ENCODE measurements around the gene MAT2B.
A peak's percentile ranks its signal among the peaks of the same experiment; 100 is the strongest.
"Not testable (repeated sequence)": the region's sequence is repeated elsewhere in the genome, so short reads cannot be mapped to it uniquely, and the experiment has no call there.

The MAT2B gene

DNA sequence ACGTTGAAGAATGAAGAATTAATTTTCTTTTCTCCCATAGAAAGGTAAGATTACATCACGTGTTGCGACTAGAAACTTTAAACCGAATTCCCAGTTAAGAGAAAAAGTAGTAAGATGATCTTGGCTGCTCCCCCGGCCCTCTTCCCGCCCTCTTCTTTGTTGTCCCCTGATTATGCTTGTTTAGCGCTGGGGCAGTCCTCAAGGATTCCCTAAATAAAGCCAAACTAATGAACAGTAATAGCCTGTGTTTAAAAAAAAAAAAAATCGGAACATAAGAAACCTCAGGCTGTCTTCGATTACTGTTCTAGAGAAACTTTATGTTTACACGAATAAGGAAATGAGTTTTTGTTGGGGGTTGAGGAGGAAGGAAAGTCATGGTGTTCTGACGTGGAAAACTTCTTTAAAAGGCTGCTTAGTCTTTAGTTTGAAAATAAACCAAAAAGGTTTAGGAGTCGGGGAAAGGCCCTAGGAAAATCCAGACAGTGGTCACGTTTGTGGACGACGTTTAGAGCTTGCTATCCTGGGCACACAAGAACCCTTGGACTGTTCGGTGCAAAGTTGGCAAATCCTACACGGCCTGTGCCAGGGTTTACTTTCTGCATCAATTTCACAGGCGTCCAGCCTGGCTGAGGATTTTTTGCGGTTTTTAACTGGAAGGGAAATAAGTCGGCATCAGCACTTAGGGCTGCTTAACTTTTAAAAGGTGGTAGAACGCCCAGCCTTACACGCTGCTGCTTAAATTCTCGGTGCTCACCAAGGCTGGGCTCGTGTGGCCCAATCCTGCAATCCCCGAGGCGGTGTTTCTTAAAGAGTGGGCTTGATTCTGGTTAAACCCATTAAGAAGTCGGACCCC is 1.1 kb upstream of the MAT2B start:
- DNase-seq = peak; percentile 86

DNA sequence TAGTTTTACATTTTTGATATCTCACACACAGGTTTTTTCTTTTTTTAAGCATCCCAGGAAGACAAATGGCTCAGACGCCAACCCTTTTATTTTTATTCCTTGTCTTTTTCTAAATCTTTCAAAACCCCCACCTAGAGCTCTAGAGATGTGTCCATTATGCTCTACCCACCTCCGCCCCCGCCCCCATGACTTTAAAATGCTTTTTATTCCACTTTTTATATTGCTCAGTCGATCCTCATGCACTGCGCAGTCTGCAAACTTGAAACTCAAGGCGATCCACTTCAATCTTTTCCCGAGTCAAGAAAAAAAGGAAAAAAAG is 411 bp upstream of the MAT2B start:
- no peak for DNase-seq

DNA sequence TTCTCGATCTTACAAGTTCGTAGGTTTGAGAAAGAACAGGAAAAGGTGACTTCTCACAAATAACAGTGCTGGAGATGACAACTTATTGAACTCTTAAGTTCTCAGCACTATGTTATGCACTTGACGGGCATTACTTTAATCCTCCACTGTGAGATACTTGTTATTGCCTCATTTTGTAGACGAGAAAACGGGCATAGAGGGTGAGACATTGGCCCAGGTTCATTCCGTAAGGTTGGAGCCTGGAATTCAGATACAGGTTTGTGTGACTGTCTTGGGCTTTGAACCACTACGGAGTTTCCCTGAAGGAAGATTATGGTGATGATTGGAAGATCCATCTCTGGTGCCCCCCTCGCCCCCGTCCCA is 657 bp downstream of the MAT2B start:
- DNase-seq = no peak

DNA sequence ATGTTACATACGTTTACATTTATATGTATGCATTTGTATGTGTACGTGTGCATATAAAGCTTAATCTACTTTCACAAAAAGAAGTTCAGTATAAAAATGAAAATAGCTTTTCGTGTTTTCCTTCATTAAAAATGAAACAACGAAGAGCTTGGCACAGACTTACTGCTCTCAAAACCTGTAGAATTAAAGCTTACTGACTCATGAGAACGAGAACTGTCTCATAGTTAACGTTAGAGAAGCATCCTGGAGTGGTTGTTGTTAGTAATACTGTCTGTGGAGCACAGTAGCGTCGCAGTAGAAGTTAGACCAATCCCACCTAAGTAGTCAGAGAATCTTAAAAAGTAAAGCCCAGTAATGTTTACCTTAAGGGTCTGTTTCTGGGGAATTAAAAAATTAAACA is 1.3 kb downstream of the MAT2B start:
- DNase-seq = peak; percentile 21

DNA sequence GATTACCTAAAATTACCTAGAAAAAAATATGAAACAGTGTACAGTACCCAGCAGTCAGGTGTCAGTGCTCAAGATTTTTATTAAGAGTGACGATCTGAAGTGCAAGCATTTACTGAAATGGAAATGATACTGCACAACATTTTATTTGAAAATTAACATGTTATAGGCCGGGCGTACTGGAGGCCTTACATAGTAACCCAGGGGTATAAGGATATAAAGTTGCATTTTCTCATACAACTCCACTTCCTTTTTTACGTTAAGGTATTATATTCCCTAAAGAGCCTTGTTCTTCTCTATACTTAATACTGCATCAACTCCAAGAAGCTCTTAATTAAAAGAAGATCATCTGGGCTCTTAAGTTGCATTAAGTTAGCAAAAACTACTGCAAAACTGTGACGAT is 3.3 kb downstream of the MAT2B start:
- DNase-seq = no peak

DNA sequence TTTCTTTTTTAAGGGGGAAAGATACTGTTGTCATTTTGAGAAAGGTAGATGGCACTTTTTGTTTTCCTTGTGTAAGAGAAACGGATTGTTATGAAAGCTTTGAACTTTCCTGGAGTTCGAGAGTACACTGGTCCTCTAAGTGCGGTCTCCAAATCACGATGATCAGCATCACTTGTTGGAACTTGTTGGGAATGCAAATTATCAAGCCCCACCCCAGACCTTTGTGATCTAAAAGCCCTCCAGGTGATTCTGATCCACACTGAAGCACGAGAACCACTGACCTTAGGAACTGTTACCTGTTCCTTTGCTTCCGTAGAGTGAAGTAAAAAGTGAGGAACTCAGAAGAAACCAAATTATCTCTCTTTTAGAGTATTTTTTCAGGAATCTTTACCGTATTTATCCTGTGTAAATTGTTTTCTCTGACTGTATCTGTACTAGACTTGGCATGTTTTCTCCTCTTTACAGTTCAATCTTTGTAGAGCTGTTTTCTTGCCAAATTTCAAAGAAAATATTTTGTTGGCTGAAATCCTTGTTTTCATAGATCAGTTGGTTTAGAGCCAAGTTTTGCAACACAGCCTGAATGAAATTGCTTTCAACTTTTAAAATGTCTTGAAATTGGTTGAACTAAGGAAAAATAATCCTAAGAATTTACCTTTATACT is 4.0 kb downstream of the MAT2B start:
- peak; percentile 70 for DNase-seq

DNA sequence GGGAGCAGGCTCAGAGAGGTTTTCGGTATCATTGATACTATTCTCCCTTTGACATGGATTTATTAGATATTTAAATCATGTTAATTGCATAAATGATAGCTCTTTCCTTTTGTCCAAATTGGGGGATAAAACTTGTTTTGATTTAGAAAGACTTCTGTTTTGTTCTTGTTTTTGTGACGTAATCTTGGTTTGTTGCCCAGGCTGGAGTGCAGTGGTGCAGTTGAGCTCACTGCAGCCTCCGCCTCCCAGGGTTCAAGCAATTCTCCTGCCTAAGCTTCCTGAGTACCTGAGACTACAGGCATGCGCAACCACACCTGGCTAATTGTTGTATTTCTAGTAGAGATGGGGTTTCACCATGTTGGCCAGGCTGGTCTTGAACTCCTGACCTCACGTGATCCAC is 7.1 kb downstream of the MAT2B start:
- no peak for DNase-seq

DNA sequence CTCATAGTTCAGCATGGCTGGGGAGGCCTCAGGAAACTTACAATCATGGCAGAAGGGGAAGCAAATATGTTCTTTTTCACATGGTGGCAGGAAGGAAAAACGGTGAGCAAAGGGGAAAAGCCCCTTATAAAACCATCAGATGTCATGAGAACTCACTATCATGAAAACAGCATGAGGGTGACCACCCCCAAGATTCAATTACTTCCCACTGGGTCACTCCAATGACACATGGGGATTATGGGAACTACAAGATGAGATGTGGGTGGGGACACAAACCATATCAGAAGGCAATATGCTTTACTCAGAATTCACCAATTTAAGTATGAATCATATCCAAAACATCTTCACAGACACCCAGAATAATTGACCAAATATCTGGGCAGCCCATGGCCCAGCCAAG is 19.7 kb downstream of the MAT2B start:
- DNase-seq = no peak

DNA sequence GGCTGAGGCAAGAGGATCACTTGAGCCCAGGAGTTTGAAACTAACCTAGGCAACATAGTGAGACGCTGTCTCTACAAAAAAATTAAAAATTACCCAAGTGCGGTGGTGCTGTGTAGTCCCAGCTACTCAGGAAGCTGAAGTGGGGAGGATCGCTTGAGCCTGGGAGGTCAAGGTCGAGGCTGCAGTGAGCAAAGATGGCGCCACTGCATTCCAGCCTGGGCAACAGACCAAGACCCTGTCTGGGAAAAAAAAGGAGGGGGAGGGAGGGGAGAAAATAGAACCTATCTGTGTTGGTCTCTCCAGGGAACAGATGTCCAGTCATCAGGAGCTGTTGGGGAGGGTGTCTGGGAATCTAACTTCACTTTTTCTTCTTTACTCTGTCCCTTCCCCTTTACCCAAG is 24.3 kb downstream of the MAT2B start:
- no peak for DNase-seq

DNA sequence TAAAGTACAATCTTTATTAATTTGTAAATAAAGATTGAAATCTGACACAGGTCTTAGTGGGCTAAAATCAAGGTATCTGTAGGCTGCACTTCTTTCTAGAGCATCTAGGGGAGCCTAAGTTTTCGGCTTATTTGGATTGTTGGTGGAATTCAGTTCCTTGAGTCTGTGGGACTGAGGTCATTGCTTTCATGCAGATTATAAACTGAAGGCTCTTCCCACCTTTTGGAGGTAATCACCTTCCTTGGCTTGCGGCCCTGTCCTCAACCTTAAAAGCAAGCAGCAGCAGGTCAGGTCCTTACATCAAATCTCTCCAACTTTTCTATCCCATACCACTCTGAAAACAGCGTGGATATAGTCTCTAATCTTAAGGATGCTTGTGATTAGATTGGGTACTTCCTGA is 25.9 kb downstream of the MAT2B start:
- no peak for DNase-seq

DNA sequence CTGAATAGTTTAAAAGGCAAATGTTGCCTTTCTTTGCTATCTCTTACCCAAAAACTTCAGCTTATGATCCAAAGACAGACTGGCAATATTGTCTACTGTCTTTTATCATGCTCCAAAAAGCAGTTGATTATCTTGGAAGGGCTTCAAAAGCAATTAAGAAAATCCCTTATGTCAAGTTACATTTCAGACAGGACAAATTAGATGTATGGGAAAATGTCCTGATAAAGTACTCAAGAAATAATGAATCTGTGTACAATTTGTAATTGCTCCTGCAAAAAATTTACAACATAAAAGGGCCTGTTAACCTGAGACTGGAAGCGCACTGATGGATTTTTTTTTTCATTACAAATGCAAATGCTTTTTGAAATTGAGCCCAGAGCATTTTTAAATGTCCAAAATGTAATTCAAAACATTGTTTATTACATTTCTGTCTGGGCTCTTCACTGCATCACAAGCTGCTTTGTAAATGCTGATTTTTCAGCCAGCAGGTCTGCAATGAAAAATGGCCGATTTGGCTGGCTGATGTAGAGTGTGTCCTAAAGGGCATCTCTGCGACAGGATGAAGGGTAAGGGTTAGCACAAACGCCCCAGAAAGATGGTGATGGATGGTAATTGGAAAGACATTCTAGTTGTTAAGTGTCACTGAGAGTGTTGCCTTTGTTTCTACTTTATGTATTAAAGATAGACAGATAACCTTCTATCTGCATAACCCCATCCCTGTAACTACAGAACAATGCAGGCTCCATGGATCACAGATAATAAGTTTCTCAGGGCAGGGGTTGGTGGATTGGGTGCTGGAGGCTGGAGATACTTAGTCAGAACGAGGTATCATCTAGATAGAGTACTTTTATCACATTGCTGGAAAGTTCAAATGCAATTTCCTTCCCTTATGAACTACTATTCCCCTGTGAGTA is 27.0 kb downstream of the MAT2B start:
- peak; percentile 15 for DNase-seq

DNA sequence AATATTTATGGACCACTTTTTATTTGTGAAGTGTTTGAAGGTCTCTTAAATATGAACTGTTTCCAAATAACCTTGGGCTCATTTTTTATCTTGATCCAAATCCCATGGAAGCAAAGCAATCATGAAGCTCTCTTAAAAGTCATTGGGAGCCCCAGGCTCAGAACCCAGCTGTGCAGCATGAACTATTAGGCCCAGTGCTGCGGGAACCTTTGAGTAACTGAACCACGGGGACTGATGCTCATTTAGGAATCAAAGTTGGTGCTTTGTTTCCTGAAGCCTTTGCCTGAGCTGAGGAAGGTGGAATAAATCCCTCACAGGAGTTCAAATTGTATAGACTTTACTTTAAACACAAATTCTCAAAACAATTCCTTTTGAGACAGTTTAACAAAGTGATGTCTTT is 27.8 kb downstream of the MAT2B start:
- DNase-seq = peak; percentile 16

DNA sequence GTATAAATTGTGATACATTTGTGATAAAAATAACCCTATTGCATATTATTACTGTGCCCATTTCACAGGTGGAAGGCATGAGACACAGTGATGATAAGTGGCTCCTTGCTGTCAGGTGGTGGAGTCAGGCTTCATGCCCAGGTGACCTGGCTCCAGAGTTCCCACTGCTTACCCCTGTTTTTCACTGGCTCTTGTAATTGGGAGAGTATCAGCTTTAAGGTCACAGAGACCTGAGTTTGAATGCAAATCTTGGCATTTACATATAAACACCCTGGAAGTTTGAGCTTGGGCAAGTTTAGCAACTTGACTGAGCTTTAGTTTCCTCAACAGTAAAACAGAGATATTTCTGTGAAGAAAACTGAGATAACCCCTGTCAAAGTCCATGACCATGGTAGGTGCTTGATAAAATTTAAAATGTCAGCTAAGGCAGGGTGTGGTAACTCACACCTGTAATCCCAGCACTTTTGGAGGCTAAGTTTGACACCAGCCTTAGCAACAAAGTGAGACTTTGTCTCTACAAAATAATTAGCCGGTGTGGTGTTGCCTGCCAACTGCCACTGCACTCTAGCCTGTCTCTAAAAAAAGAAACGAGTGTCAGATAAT is 29.2 kb downstream of the MAT2B start:
- no peak for DNase-seq

DNA sequence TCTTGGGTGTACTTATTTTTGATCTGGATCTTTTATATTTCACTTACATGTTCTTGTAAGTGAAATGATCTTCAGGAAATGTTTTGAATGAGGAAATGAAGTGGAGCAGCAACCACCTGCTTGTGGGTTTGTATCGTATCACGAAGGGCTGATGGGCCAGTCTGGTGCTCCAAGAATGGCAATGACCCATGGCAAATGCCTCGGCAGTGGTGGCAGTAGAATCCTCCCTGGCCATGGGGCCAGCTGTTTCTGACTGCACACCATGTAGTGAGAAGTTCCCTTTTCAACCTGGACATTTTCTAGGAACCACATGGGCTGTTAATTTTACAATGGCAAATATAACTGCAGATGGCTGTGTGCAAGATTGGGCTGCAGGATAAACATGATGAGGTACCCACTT is 29.9 kb downstream of the MAT2B start:
- DNase-seq = no peak

DNA sequence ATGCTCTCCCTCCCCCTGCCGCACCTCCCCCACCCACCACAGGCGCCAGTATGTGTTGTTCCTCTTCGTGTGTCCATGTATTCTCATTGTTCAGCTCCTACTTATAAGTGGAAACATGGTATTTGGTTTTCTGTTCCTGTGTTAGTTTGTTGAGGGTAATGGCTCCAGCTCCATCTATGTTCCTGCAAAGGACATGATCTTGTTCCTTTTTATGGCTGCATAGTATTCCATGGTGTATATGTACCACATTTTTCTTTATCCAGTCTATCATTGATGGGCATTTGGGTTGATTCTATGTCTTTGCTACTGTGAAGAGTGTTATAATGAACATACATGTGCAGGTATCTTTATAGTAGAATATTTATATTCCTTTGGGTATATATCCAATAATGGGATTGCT is 31.0 kb downstream of the MAT2B start:
- DNase-seq = not testable (repeated sequence)

DNA sequence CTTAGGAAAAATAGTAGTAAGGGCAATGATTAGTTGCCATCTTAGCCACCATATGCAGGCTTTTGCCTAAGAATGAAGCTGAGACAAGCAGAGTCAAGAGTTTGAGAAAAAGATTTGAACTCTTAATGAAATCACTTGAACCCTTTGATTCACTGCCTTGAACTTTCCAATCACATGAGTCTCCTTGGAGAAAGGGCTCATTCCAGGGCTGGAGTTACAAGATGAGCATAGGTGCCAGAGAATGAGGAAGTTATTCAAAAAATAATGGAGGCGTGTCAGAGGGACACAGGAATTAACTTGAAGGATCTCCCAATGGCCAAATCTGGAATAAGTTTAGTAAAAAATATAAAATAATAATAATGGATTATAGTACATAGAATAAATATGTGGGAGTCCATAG is 35.3 kb downstream of the MAT2B start:
- no peak for DNase-seq

DNA sequence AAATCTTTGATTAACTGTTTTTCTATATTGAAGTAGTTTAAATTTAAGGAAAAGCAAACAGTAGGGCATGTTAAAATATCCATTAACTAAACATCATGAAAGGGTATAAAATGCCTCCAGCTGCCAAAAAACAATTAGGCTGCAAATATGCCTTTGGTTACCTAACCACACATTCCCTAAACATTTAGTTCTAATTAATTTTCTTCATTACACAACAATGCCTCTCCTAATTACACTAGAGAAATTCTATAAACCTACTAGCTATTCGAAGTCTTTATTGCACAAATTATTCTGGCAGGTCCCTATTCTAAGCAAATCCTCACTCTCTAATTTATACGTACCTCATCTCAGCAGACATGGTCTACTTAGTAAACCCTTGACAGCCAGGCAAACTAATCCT is 37.4 kb downstream of the MAT2B start:
- DNase-seq = no peak

DNA sequence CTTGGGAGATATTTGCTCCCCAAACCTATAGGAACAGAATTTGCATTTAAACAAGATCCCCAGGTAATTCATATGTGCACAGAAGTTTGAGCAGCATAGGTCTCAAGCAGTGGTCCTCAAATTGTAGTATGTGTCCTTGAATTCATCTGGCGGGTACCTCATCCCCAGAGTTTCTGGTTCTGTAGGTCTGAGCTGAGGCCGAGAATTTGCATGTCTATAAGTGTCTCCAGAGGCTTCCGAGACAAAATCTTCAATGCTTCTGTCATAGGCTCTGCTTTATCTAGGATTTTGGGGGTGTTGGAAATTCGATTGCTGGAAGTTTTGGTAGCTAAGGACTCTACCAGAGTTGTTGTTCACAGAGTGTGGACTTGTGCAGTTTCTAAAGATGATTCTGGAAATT is 38.6 kb downstream of the MAT2B start:
- no peak for DNase-seq

DNA sequence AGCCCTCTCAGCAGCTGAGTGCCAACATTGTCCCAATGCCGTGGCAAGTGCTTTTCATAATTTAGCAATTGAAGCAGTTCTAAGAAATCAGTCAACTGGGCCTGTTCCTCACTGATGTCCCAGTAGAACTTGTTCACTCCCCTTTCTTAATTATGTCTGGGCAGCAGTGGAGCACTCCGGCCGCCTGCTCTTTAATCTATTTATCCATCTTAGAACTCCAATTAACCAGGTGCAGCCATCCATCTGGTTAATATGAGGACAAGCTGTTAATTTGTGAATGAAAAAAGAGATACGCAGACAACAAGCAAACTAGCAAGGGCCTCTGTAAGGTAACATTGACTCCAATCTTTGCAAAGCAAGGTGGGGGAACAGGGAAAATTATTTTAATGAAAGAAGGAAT is 39.4 kb downstream of the MAT2B start:
- no peak for DNase-seq

DNA sequence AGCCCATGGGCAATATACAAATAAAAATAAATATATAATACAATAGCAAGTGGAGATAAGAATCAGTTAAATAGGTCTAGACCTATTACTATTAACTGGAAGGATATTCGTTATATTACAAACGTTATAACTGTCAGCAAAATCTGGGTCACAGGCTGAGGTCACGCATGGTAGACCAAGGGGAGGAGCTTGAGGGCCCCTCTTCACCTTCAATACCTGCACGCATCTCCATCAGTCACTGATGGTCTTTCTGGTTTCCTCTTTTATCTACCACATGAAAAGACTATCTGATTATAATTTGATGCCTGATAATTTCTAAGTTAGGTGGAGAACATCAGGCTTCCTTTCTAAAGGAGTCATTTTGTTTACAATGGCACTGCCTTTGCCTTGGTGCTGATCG is 43.2 kb downstream of the MAT2B start:
- DNase-seq = no peak

DNA sequence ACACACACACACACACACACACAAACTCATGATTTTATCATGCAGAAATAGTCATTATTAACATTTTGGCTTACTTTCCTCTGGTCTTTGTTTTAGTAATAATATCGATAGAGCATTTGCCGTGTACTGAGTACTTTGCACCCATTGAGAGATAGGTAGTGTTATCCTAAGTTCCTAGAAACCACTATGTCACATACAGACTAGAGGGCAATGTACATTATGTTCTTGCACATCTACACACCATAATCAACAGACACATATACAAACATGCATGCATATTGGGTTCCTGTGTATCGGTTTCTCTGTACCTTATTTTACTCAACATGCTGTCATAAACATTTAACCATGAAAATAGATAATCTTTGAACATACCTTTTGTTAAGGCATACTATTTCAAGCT is 45.7 kb downstream of the MAT2B start:
- DNase-seq = no peak

DNA sequence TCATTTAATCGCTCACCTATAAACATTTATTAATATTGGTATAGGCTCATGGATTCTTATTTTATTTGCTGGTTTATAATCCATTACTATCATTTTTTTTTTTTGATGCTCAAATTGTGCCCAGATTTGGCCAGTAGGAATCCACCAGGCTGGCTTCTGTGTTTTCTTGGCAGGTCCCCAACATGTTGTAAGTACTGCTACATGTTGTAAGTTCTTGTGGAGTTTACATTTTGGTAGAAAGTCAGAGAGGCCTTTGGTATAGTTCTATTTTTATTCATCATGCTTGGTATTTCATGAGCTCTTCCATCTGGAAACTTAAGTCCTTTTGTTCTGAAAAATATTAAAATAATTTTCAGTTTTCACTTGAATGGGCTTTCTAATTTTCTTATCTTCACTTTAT is 47.1 kb downstream of the MAT2B start:
- DNase-seq = no peak

DNA sequence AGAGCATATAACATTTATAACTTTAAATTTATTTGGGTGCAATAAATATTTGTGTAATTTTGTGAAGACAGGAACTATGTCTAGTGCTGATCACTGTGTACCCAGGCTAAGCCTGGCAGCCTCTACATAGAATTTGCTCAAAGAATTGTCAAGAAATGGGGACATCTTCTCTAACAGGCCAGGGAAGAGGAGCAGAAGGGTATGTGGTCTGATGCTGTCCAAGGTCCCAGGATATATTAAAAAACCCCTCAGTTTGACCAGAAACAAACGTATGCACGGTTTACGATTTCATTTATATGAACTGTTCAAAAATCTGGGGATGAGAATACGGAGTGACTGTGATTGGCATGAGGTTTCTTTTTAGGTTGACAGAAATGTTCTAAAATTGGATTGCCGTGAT is 55.9 kb downstream of the MAT2B start:
- no peak for DNase-seq

DNA sequence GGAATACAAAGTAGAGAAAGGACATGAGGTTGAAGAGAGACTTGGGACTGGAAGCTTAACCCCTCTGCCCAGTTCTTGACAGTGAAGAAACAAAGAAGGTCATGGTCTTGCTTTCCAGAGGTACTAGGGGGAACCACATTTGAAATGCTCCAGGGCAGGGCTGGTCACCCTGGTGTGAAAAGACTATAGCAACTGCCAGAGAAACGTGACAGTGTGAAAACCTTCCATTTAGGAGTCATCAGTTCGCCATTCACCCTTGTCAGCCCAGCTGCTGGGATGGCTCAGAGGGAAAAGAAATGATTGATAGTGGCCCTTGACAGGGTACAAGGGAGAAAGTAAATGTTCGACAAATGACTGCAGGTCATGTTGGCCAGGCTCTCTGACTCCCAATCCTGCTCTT is 56.7 kb downstream of the MAT2B start:
- no peak for DNase-seq

Data from eye (tissue), 1 donor.